SK-N-SH treated with all-trans-retinoic acid at 6 μM for 48 hours (cell line): ENCODE data around the gene NELFE.

Experiments used
- BACH2 ChIP-seq: fragments of 250-450 bp; sonication (Bioruptor Pico); IDR thresholded peaks from 2 replicates; pipeline ENCODE4 v1.9.0; 2021; ENCODE audit warnings: mild to moderate bottlenecking, borderline replicate concordance
- RARB ChIP-seq: fragments of 250-450 bp; sonication (Bioruptor Pico); IDR thresholded peaks from 2 replicates; pipeline ENCODE4 v1.8.0; 2021; ENCODE audit warnings: mild to moderate bottlenecking, moderate library complexity
- TOX ChIP-seq: fragments of 250-450 bp; sonication (Bioruptor Pico); IDR thresholded peaks from 2 replicates; pipeline ENCODE4 v1.8.0; 2021; ENCODE audit warnings: mild to moderate bottlenecking, moderate library complexity, borderline replicate concordance
- ZC3H10 ChIP-seq: fragments of 250-450 bp; sonication (Bioruptor Pico); IDR thresholded peaks from 2 replicates; pipeline ENCODE4 v1.5.1; 2021; ENCODE audit warnings: mild to moderate bottlenecking, moderate library complexity
- ZFP3 ChIP-seq: fragments of 250-450 bp; sonication (Bioruptor Pico); IDR thresholded peaks from 2 replicates; pipeline ENCODE4 v1.5.0; 2020; ENCODE audit warnings: mild to moderate bottlenecking, moderate library complexity
- TF ChIP-seq, protein P1 (sequence below): fragments of 250-450 bp; sonication (Bioruptor Pico); IDR thresholded peaks from 2 replicates; pipeline ENCODE4 v1.8.0; 2020; ENCODE audit warnings: mild to moderate bottlenecking, moderate library complexity, borderline replicate concordance
- TF ChIP-seq, protein P2 (sequence below): fragments of 250-450 bp; sonication (Bioruptor Pico); IDR thresholded peaks from 2 replicates; pipeline ENCODE4 v1.8.0; 2021; ENCODE audit warnings: low read depth, mild to moderate bottlenecking, moderate library complexity, borderline replicate concordance
- TF ChIP-seq, protein P3 (sequence below): fragments of 250-450 bp; sonication (Bioruptor Pico); IDR thresholded peaks from 2 replicates; pipeline ENCODE4 v1.5.1; 2020; ENCODE audit warnings: low read depth, mild to moderate bottlenecking, moderate library complexity

DNA sequence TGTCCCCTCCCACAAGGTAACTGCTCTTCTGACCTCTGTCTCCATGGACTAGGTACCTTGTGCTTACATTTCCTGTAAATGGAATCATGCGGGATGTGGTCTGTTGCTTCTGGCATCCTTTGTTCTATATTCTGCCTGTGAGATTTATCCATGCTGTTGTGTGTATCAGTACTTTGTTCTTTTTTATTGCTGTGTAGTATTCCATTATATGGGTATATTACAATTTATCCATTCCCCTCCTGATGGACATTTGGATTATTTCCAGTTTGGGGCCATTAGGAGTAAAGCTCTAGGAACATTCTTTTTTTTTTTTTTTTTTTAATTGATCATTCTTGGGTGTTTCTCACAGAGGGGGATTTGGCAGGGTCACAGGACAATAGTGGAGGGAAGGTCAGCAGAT is 27.8 kb downstream of the NELFE start:
- TF ChIP-seq, protein P1, sequence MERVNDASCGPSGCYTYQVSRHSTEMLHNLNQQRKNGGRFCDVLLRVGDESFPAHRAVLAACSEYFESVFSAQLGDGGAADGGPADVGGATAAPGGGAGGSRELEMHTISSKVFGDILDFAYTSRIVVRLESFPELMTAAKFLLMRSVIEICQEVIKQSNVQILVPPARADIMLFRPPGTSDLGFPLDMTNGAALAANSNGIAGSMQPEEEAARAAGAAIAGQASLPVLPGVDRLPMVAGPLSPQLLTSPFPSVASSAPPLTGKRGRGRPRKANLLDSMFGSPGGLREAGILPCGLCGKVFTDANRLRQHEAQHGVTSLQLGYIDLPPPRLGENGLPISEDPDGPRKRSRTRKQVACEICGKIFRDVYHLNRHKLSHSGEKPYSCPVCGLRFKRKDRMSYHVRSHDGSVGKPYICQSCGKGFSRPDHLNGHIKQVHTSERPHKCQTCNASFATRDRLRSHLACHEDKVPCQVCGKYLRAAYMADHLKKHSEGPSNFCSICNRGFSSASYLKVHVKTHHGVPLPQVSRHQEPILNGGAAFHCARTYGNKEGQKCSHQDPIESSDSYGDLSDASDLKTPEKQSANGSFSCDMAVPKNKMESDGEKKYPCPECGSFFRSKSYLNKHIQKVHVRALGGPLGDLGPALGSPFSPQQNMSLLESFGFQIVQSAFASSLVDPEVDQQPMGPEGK (CRISPR knock-in tag): no peak
- TF ChIP-seq ZC3H10 (CRISPR knock-in tag) (no peak), TOX (no peak), BACH2 (no peak), ZFP3 (CRISPR knock-in tag) (no peak), RARB (CRISPR knock-in tag) (no peak)
- TF ChIP-seq, protein P2, sequence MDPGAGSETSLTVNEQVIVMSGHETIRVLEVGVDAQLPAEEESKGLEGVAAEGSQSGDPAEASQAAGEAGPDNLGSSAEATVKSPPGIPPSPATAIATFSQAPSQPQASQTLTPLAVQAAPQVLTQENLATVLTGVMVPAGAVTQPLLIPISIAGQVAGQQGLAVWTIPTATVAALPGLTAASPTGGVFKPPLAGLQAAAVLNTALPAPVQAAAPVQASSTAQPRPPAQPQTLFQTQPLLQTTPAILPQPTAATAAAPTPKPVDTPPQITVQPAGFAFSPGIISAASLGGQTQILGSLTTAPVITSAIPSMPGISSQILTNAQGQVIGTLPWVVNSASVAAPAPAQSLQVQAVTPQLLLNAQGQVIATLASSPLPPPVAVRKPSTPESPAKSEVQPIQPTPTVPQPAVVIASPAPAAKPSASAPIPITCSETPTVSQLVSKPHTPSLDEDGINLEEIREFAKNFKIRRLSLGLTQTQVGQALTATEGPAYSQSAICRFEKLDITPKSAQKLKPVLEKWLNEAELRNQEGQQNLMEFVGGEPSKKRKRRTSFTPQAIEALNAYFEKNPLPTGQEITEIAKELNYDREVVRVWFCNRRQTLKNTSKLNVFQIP: no peak
- TF ChIP-seq, protein P3, sequence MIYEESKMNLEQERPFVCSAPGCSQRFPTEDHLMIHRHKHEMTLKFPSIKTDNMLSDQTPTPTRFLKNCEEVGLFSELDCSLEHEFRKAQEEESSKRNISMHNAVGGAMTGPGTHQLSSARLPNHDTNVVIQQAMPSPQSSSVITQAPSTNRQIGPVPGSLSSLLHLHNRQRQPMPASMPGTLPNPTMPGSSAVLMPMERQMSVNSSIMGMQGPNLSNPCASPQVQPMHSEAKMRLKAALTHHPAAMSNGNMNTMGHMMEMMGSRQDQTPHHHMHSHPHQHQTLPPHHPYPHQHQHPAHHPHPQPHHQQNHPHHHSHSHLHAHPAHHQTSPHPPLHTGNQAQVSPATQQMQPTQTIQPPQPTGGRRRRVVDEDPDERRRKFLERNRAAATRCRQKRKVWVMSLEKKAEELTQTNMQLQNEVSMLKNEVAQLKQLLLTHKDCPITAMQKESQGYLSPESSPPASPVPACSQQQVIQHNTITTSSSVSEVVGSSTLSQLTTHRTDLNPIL (CRISPR knock-in tag): no peak
